Limb (tissue), 2 donors: ENCODE data around the gene DPH2.

Source experiments
- DNase-seq, 2 donors: peaks; one replicate each; pipeline ENCODE4 v3.0.0-alpha.2; 2016; ENCODE audit errors: extremely low spot score in 2 of 2

DPH2 gene

DNA sequence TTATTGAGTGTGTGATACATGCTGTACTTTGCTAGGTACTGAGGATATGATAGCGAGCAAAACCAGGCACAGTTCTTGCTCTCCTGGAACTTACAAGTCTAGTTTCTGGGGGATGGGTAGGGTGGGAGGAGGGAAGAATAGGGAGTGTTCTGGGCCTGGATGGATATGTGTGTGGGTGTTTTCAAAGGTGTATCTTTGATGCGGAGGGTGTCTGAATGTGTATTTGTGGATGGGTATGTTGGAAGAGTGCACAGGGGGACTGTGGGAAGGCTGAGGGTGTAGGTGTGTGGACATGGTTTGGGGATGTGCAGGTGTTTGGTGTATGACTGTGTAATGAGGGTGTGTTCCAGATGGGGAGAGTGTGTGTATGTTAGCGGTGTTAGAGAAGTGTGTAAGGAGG is 4.5 kb upstream of the DPH2 start:
- no peak for DNase-seq

DNA sequence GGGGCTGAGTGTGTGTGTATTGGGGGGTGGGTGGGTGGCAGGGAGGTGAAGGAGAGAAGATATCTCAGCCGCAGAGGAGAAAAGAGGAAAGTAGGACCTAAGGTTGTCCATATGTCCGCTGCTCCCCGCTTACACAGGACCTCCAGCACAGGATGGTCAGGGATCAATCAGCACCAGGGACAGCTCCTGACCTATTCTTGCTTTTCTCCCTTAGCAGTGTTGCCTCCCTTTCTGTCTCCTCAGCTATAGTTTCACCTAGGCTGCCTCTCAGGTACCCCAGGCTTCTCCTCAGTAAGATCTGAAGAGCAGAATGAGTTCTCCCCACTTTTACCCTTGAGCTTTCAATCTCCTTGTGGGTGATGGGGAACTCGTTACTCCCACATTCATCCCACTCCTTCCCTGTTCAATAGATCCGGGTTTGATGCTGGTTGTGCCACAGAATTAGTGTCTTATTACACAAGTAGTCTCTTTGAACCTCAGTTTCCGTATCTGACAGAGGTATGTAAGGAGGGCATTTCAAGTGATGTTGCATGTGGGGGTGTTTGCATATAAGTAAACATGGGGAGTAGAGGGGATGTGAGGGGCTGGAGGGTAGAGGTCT is 1.4 kb upstream of the DPH2 start:
- DNase-seq = no peak

DNA sequence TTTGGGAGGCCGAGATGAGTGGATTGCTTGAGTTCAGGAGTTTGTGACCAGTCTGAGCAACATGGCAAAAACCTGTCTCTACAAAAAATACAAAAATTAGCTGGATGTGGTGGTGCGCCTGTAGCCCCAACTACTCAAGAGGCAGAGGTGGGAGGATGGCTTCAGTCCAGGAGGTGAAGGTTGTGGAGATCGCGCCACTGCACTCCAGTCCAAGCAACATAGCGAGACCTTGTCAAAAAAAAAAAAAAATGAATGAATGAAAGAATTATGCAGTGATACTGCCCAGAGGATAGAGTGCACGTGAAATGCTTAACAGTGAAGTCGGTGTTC is 429 bp upstream of the DPH2 start:
- DNase-seq = no peak

DNA sequence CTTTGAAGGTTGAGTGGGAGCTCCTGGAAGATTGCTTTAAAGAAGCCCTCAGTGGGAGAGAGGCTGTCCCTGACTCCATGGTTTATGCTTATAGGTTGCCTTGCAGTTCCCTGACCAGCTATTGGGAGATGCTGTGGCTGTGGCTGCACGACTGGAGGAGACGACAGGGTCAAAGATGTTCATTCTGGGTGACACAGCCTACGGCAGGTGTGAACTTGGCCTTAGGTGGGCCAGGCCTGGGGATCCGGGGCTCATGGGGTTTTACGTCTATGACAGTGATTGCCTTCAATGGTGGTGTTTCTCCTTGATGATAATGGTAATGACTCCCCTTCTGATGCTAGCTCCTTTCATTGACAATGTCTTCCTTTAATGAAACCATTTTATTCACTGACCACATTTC is 692 bp downstream of the DPH2 start:
- no peak for DNase-seq

DNA sequence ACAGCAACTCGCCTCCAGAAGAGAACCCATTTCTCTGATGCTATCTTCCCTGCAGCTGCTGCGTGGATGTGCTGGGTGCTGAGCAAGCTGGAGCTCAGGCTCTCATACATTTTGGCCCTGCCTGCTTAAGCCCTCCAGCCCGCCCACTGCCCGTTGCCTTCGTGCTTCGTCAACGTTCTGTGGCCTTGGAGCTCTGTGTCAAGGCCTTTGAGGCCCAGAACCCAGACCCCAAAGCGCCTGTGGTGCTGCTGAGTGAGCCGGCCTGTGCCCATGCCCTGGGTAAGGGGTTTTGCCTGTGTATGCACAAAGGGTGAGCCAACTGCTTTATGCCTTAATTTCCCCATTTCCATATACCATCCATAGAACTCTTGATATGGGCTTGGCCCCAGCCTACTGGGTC is 1.1 kb downstream of the DPH2 start:
- DNase-seq = no peak

DNA sequence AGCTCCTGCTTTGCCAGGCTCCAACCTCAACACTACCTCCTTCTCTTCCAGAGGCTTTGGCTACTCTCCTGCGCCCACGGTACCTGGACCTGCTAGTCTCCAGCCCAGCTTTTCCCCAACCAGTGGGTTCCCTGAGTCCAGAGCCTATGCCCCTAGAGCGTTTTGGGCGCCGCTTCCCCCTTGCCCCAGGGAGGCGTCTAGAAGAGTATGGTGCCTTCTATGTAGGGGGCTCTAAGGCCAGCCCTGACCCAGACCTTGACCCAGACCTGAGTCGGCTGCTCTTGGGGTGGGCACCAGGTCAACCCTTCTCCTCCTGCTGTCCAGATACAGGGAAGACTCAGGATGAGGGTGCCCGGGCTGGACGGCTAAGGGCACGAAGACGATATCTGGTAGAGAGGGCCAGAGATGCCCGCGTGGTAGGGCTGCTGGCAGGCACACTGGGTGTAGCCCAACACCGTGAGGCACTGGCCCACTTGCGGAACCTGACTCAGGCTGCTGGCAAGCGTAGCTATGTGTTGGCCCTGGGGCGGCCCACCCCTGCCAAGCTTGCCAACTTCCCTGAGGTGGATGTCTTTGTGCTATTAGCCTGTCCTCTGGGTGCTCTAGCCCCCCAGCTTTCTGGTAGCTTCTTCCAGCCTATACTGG is 1.6 kb downstream of the DPH2 start:
- DNase-seq = peak in 1 of 2 donors; percentile 21

DNA sequence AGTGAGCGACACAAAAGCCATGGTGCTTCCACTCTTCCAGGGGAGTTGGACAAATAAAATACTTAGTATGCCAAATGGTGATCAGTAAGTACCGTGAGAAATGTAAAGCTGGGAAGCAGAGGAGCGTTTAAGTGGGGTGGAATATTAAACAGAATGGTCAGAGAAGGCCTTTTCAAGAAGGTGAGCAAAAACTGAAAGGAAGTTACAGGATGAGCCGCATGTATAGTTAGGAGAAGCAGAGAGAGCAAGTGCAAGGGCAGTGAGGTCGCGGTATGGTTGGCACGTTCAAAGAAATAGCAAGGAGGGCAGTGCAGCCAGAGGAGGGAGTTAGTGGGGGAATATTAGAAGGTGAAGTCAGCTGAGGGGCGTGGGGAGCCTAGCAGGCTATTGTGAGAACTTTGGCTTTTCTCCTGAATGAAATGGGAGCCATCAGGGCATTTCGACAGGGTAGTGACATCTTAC is 4.2 kb downstream of the DPH2 start:
- DNase-seq = no peak

DNA sequence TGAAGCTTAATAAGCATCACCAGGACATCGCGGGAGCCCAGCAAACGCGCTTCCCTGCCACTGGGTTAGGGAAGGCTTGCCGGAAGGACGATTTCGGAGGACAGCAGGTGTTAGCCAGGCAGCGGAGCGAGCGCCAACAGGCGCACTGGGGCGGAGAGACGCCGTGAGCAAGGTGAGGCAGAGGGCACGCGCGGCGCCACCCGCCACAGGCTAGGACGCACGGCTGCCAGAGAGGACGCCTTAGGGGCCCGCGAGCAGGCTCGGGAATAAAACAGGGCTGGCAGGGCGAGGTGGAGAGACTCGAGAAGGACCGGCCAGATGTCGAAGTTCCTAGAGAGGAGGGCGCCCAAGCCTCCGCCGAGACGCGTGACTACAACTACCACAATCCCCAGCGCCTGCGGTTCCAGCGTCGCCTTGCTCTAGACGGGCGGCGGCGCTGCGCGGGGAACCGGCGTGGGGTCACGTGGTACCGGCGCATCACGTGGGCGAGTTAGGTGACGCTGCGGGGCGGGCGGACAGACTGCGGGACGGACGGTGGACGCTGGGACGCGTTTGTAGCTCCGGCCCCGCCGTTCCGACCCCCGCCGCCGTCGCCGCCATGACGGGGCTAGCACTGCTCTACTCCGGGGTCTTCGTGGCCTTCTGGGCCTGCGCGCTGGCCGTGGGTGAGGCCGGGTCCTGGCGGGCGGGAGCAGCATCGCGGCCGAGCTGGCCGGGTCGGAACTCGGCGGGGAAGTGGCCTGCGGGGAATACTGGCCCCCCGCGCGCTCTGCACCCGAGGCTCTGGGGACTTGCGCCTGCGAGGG is 4.8 kb downstream of the DPH2 start, which contains the start of gene ATP6V0B:
Gene ATP6V0B, plus strand, starts transcription at position 518 of the 806 bp plus-strand sequence. Its CDS starts 81 bp downstream, at position 599.
- DNase-seq = peak; percentile 94 to 97

DNA sequence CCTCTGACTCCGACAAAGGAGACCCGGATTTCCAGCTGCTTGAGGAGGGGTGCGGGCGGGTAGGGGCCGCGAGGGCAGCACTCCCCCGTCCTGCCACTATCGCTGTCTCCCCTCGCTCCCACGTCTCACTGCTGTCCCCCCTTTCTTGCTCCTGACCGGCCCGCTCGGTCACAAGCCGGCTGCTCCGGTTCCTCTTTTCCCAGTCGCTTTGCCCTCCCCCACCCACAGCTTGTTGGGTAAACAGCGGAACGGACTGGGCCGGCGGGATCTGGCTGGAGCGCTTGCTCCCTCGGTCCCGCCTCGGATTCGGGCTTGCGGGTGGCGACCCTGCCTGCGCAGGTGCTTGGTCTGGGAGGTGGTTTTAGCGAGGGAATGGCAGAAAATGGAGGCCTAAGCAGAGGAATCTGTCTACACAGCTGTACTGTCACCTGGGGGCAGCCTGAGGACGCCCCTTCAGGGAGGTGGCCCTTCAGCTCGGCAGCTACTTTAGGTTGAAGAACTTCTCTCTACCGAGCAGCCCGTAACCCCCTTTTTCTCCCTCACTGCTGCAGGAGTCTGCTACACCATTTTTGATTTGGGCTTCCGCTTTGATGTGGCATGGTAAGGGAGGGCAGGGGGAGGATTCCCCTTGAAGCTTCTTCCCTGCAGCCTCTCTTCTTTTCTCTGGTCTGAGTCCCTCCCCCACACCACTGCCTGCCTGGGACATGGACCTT is 5.6 kb downstream of the DPH2 start:
- no peak for DNase-seq

DNA sequence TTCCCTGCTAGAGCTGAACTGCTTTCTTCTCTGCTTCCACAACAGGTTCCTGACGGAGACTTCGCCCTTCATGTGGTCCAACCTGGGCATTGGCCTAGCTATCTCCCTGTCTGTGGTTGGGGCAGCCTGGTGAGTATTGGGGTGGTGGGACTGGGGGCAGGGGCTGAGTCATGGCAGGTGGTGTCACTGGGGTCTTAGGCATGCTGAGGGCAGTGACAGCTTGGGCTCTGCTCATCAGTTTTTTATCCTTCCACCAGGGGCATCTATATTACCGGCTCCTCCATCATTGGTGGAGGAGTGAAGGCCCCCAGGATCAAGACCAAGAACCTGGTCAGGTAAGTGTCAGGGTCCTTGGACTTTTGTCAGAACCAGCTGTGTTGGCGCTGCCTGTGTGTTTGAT is 6.2 kb downstream of the DPH2 start:
- DNase-seq = no peak

DNA sequence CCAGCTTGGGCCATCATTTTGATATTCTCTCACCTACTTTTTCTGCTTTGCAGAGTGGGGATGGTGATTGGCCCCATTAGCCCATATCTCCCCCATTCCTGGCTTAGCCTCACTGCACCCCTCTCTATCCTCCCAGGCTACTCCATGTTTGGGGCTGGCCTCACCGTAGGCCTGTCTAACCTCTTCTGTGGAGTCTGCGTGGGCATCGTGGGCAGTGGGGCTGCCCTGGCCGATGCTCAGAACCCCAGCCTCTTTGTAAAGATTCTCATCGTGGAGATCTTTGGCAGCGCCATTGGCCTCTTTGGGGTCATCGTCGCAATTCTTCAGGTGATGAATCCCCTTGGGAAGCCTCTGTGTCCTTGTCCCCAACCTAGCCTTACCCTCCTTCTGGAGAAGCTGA is 7.1 kb downstream of the DPH2 start:
- no peak for DNase-seq

DNA sequence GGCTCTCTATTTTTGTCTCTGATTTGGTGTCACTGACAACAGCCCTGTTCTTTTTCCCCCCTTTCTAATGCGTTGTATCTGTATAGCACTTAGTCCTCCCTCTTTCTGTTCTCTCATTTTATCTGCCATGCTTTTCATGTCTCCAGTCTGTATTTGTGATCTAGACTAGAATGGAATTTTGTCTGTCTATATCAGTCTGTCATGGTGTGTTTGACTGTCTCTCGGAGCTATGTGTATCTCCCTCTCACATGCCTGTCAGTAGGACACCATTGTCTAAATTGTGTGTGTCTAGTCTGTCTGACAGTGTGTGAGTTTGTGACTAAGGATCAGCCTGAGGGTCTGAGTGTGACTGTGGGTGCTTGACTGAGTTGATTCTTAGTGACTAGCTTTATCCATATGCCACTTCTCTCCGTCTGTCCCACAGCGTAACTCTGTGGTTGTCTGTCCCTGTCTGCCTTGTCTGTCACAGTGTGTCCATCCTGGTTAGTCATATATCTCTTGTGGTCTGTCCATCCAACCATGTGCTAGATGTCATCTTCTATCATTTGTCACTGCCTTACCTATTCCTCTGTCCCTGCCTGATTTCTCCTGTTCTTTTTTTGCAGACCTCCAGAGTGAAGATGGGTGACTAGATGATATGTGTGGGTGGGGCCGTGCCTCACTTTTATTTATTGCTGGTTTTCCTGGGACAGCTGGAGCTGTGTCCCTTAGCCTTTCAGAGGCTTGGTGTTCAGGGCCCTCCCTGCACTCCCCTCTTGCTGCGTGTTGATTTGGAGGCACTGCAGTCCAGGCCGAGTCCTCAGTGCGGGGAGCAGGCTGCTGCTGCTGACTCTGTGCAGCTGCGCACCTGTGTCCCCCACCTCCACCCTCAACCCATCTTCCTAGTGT is 7.8 kb downstream of the DPH2 start:
- no peak for DNase-seq

DNA sequence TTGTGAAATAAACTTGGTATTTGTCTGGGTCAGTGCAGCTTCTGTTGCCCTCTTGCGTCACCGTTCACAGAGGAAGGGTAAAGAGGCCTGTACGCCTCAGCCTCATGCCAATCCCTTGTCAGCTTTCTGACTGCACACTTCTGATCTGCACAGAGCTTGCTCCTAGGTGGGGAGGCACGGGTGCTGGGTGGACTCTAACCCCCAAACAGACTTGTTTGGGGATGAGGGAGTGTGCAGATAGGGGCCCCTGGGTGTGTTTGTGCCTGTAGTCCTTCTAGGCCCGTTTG is 8.4 kb downstream of the DPH2 start:
- no peak for DNase-seq

DNA sequence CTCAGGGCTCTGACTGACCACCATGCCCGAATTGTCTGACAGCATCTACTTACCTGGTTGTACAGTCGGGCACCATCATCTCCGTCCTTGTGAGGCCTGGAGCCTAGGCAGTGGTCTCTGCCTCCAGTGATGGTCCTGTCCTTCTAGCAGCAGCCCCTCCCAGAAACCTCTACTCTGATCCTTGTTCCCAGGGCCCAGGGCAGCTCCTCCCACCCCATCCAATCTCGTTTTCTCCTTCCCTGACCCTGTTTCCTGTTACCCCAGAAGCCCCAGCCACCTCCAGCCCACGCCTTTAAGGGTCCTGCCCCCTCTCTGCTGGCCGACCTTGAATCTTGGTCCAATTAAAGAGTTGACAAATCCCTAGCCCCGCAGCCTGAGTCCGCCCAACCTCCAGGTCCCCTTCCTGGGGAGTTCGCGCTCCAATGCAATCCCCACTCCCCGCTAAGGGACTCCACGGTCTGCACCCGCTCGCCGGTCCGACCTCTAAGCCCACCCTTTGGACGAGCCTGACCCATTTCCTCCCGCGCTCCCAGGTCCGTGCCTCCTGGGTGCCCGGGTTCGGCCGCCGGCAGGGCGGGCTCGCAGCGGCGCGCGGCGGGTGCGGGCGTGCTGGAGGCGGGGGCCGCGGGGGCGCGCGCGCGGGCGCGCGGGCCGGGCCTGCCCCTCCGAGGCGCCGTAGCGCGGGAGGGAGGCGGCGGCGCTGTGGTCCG is 8.9 kb downstream of the DPH2 start, which contains the start of gene B4GALT2:
Gene B4GALT2, plus strand, starts transcription at position 660 of the 710 bp plus-strand sequence. CDS start 1,951 bp downstream, outside the sequence.
- peak in 1 of 2 donors; percentile 75 for DNase-seq

DNA sequence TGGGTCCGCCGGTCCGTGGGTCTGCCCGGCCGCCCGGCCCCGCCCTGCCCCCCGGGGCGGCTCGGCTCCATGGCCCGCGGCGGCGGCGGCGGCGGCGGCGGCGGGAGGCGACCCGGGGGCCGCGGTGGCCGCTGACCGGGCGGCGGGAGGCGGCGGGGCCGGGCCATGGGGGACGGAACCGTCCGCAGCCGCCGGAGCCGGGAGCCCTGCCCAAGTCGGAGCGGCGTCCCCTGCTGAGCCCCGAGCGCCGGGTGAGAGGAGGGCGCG is 9.4 kb downstream of the DPH2 start:
- no peak for DNase-seq

DNA sequence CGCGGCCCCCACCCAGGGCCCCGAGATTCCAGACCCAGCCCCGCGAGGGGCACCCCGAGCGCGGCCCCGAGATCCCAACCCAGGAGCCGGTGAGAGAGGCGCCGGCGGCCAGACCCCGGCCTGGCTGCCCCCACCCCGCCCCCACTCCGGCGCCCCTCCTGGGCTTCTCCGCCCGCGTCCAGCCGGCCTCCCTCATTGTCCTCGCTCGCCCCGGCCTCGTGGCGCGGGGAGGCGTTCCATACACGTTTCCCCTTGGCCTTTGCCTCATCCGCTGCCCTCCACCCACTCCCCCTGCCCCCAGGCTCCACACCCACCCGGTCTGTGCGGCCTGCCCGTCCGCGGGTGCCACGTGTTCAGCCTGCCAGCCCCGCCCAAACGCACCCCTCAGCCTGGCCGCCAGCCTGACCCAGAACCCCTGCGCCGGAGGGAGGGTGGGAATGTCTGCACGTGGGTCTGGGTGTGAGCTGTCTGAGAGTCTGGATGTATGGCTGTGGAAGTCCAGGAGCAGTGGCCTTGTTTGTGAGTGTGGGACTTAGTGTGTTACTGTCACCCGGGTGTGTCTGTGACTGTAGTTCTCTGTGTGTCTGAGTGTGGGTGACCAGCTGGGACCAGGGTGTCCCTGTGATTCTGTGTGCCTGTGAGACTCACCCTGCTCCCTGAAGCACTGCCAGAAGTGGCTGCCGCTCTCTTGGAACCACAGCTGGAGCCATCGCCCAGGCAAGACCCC is 9.9 kb downstream of the DPH2 start:
- peak; percentile 10 to 76 for DNase-seq

DNA sequence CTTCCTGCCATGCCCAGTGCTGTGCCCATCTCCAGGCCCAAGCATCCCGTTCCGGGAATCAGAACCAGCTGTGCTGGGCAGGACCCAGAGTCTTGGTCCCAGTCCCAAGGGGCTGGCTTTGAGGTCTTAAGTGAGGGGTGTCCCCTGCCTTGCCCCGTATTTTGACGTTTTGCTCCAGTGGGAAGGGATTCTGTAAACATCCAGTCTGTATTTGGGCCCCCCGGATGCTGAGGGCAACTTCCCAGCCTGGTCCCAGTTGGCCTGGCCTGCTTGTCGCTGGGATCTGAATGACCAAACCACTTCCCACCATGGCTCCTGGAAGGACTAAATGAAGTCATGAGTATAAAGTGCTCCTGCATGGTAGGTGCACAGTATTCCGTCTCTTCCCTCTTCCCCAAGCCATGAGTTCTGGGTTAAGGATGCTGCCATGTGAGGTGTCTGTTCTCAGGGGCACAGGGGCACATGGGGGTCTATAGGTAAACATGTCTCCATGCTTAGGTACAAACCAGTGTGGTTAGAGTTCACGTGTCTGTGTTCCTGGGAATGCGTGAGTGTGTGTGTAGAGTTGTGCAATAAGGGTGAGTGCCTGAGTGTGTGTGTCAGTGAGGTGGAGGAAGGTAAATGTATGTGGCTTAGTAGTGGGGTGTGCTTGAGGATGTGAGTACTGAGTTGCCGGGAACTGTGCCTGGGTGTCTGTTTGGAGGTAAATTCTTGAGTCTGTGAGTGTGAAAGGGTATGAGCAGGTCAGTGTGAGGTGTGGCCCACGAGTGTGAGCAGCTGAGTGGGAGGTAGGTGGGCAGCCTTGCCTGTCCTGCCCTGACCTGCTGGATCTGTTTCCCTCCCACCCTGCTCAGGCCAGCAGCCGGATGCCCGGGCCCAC is 10.7 kb downstream of the DPH2 start:
- no peak for DNase-seq

DNA sequence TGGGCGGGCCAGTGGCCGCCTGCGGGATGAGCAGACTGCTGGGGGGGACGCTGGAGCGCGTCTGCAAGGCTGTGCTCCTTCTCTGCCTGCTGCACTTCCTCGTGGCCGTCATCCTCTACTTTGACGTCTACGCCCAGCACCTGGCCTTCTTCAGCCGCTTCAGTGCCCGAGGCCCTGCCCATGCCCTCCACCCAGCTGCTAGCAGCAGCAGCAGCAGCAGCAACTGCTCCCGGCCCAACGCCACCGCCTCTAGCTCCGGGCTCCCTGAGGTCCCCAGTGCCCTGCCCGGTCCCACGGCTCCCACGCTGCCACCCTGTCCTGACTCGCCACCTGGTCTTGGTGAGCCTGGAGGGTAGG is 11.3 kb downstream of the DPH2 start:
- no peak for DNase-seq

DNA sequence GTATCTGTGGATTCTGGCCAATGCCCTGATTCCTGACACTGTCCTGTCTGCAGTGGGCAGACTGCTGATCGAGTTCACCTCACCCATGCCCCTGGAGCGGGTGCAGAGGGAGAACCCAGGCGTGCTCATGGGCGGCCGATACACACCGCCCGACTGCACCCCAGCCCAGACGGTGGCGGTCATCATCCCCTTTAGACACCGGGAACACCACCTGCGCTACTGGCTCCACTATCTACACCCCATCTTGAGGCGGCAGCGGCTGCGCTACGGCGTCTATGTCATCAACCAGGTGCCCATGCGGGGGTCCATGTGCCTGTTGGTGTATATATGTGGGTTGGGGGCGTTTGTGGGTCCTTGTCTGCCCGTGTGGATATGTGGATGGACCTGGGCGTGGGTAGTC is 11.8 kb downstream of the DPH2 start:
- DNase-seq = no peak
